Measurements from ENCODE around the gene PCBD1. TPM values are rescaled to one million over a fixed set of nuclear protein-coding genes. Genes with fewer than 3 reads are reported as not detected.

PCBD1 gene
- total RNA-seq (2022): 40.3 and 52.4 TPM in 2 replicates
- percentile 58 among the genes with signal in this experiment for Bru-seq, nascent RNA
- percentile 63 among the genes with signal in this experiment for BruChase-seq, experiment 1, labeled RNA remaining after a 6-hour chase
- BruChase-seq, experiment 2, labeled RNA remaining after a 2-hour chase: percentile 51 among the genes with signal in this experiment
- long read RNA-seq, transcript PCBD1-201 (4 exons, 1,006 nt): major isoform, 43 of 50 reads
- long read RNA-seq, partial matches to known transcripts: 3 of 50 reads
- long read RNA-seq, other reads (novel, unspliced or antisense): 3 of 50 reads

- ChIA-PET CTCF (interaction anchor here (0.5 to 2.1 kb wide), 6 partner anchors 9 to 380 kb away, joined by 3 to 5 read pairs (median 3); no protein-coding TSS in a partner anchor), POLR2A (interaction anchor here (2.6 kb wide), 1 partner anchor 84 kb away, joined by 8 read pairs; no protein-coding TSS in a partner anchor)
- Mint-ChIP-seq H3K27me3 (ENCODE audit: insufficient read depth, unreplicated experiment) (no peaks in the 10 kb centered on the region), H3K4me3 (ENCODE audit: unreplicated experiment) (peak within 1 kb of the TSS; percentile 72), H3K4me1 (ENCODE audit: insufficient read depth, unreplicated experiment) (peaks cover 12% of the 10 kb centered on the region), H3K9me3 (ENCODE audit: unreplicated experiment) (no peaks in the 10 kb centered on the region), H3K27ac (ENCODE audit: low read depth, unreplicated experiment) (peak within 1 kb of the TSS; percentile 66), H3K36me3 (ENCODE audit: insufficient read depth, unreplicated experiment) (peaks cover 13% of the 10 kb centered on the region)
- TF ChIP-seq, protein P1, sequence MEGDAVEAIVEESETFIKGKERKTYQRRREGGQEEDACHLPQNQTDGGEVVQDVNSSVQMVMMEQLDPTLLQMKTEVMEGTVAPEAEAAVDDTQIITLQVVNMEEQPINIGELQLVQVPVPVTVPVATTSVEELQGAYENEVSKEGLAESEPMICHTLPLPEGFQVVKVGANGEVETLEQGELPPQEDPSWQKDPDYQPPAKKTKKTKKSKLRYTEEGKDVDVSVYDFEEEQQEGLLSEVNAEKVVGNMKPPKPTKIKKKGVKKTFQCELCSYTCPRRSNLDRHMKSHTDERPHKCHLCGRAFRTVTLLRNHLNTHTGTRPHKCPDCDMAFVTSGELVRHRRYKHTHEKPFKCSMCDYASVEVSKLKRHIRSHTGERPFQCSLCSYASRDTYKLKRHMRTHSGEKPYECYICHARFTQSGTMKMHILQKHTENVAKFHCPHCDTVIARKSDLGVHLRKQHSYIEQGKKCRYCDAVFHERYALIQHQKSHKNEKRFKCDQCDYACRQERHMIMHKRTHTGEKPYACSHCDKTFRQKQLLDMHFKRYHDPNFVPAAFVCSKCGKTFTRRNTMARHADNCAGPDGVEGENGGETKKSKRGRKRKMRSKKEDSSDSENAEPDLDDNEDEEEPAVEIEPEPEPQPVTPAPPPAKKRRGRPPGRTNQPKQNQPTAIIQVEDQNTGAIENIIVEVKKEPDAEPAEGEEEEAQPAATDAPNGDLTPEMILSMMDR (IDR thresholded peaks at IDR 0.05; ENCODE audit: unreplicated experiment): no peak
- BruUV-seq (replicated peaks): no TSS peak
- intact Hi-C loops (cut with micrococcal nuclease): no loop called here
- peak; percentile 56 for DNase-seq (ENCODE audit: unreplicated experiment)
These were observed at the start of gene PCBD1 for GRCh38 chr10:70887804-70888800. PCBD1 (minus strand) TSS chr10:70888565; CDS start chr10:70888533, 32 bp downstream.

DNA sequence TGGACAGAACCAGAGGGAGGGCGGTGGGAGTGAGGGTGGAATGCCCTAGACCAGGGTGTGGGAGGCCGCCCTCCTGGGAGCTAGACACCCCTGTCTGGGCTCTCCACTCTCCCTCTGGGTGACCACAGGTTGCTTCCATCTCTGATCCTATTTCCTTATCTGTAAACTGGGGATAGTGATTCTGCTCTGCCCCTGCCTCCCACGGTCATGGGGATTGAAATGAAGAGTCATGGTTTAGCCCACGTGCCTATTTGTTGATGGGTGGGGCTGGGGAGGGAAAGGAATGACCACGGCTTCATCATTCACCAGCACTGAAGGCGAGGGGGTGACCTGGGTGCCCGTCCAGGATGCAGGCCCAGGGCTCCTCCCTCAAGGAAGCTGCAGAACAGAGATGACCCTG is 49.3 kb upstream of the PCBD1 start:
- ChIA-PET CTCF (interaction anchor here (3.1 kb wide), 1 partner anchor 12 kb away, joined by 16 read pairs; no protein-coding TSS in a partner anchor), POLR2A (no interaction called here)
- no peaks in the 10 kb centered on the region for H3K9me3 Mint-ChIP-seq (ENCODE audit: unreplicated experiment)
- H3K27ac Mint-ChIP-seq (ENCODE audit: low read depth, unreplicated experiment): no peak overlapping the region
- DNase-seq (ENCODE audit: unreplicated experiment): no peak
- intact Hi-C loops (cut with micrococcal nuclease): no loop called here
- peaks cover 5% of the 10 kb centered on the region for H3K36me3 Mint-ChIP-seq (ENCODE audit: insufficient read depth, unreplicated experiment)
- H3K4me1 Mint-ChIP-seq (ENCODE audit: insufficient read depth, unreplicated experiment): no peaks in the 10 kb centered on the region
- TF ChIP-seq, protein P1 (IDR thresholded peaks at IDR 0.05; ENCODE audit: unreplicated experiment): no peak
- H3K27me3 Mint-ChIP-seq (ENCODE audit: insufficient read depth, unreplicated experiment): peaks cover 60% of the 10 kb centered on the region
- BruUV-seq (replicated peaks): no TSS peak
- H3K4me3 Mint-ChIP-seq (ENCODE audit: unreplicated experiment): no peak overlapping the region

GRCh38 chr10:70936111-70936510 is 47.7 kb upstream of the PCBD1 start:
- Mint-ChIP-seq H3K27ac (ENCODE audit: low read depth, unreplicated experiment) (no peak overlapping the region), H3K4me1 (ENCODE audit: insufficient read depth, unreplicated experiment) (no peaks in the 10 kb centered on the region), H3K9me3 (ENCODE audit: unreplicated experiment) (no peaks in the 10 kb centered on the region), H3K27me3 (ENCODE audit: insufficient read depth, unreplicated experiment) (peaks cover 60% of the 10 kb centered on the region), H3K4me3 (ENCODE audit: unreplicated experiment) (no peak overlapping the region), H3K36me3 (ENCODE audit: insufficient read depth, unreplicated experiment) (peaks cover 5% of the 10 kb centered on the region)
- no TSS peak for BruUV-seq (replicated peaks)
- ChIA-PET POLR2A (no interaction called here), CTCF (interaction anchor here (0.7 to 3.1 kb wide), 3 partner anchors 10 to 345 kb away, joined by 3 to 16 read pairs (median 3); no protein-coding TSS in a partner anchor)
- no peak for DNase-seq (ENCODE audit: unreplicated experiment)
- intact Hi-C loops (cut with micrococcal nuclease): no loop called here
- TF ChIP-seq, protein P1 (IDR thresholded peaks at IDR 0.05; ENCODE audit: unreplicated experiment): no peak

- TF ChIP-seq, protein P1 (IDR thresholded peaks at IDR 0.05; ENCODE audit: unreplicated experiment): no peak
- peaks cover 57% of the 10 kb centered on the region for H3K27me3 Mint-ChIP-seq (ENCODE audit: insufficient read depth, unreplicated experiment)
- no peak overlapping the region for H3K4me3 Mint-ChIP-seq (ENCODE audit: unreplicated experiment)
- H3K27ac Mint-ChIP-seq (ENCODE audit: low read depth, unreplicated experiment): no peak overlapping the region
- H3K9me3 Mint-ChIP-seq (ENCODE audit: unreplicated experiment): no peaks in the 10 kb centered on the region
- H3K4me1 Mint-ChIP-seq (ENCODE audit: insufficient read depth, unreplicated experiment): no peaks in the 10 kb centered on the region
- CTCF ChIA-PET: interaction anchor here (0.7 to 3.1 kb wide), 3 partner anchors 10 to 345 kb away, joined by 3 to 16 read pairs (median 3); no protein-coding TSS in a partner anchor
- POLR2A ChIA-PET: no interaction called here
- peaks cover 5% of the 10 kb centered on the region for H3K36me3 Mint-ChIP-seq (ENCODE audit: insufficient read depth, unreplicated experiment)
- intact Hi-C loops (cut with micrococcal nuclease): no loop called here
- no peak for DNase-seq (ENCODE audit: unreplicated experiment)
- BruUV-seq (replicated peaks): no TSS peak
These were observed 47.3 kb upstream of the PCBD1 start for GRCh38 chr10:70935631-70936030.

All from MCF 10A (cell line).